Osteocyte (in vitro differentiated cells): Measurements from ENCODE around the gene KRTAP10-5. TPM values are rescaled to one million over a fixed set of nuclear protein-coding genes. Genes with fewer than 3 reads are reported as not detected.

Source experiments
- DNase-seq: peaks from one replicate; pipeline ENCODE4 v3.0.0; 2021; ENCODE audit warnings: mixed read lengths; ENCODE audit not compliant: unreplicated experiment; ENCODE audit errors: extremely low spot score
- H3K27ac Mint-ChIP-seq: one replicate; pipeline ENCODE4 v1.8.0; 2021; ENCODE audit warnings: mild to moderate bottlenecking, mixed read lengths; ENCODE audit not compliant: unreplicated experiment
- H3K27me3 Mint-ChIP-seq: one replicate; pipeline ENCODE4 v1.8.0; 2021; ENCODE audit warnings: mixed read lengths; ENCODE audit not compliant: unreplicated experiment
- H3K36me3 Mint-ChIP-seq: one replicate; pipeline ENCODE4 v1.8.0; 2021; ENCODE audit warnings: mixed read lengths; ENCODE audit not compliant: unreplicated experiment
- H3K4me1 Mint-ChIP-seq: one replicate; pipeline ENCODE4 v1.8.0; 2021; ENCODE audit warnings: mixed read lengths; ENCODE audit not compliant: unreplicated experiment
- H3K4me3 Mint-ChIP-seq: one replicate; pipeline ENCODE4 v1.8.0; 2021; ENCODE audit warnings: mild to moderate bottlenecking, moderate library complexity, mixed read lengths; ENCODE audit not compliant: unreplicated experiment
- H3K9me3 Mint-ChIP-seq: one replicate; pipeline ENCODE4 v1.8.0; 2021; ENCODE audit warnings: mixed read lengths; ENCODE audit not compliant: unreplicated experiment
- CTCF ChIP-seq: fragments of 200-600 bp; sonication (generic); IDR thresholded peaks from 2 replicates; pipeline ENCODE4 v1.5.0; 2021; ENCODE audit warnings: antibody characterized with exemption, mild to moderate bottlenecking, moderate library complexity
- total RNA-seq: library from RNA; stranded (reverse); gene quantifications from 2 replicates; pipeline ENCODE4 v1.2.1, GENCODE V29; 2021

The KRTAP10-5 gene
- total RNA-seq, 1 donor from 2014 or later = not detected

DNA sequence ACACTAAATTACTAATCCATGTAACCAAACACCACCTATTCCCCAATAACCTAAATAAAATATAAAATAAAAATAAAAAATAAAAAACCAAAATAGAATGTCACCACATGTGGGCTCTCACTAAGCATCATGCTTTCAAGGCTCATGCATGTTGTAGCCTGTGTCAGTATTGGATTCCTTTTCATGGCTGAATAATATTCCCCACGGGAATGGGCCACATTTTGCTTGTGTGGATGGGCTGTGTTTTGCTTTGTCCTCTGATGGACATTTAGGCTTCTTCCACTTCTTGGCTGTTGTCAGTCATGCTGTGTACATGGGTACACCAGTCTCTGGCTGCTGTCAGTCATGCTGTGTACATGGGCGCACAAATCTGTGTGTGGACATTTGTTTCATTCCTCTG is 8.7 kb upstream of the KRTAP10-5 start:
- peaks cover 3% of the 10 kb centered on the region for H3K4me1 Mint-ChIP-seq
- H3K27me3 Mint-ChIP-seq = peaks cover 35% of the 10 kb centered on the region
- TF ChIP-seq CTCF = no peak
- H3K36me3 Mint-ChIP-seq = no peaks in the 10 kb centered on the region
- no peak for DNase-seq
- H3K27ac Mint-ChIP-seq = no peak overlapping the region
- no peaks in the 10 kb centered on the region for H3K9me3 Mint-ChIP-seq
- no peak overlapping the region for H3K4me3 Mint-ChIP-seq

GRCh38 chr21:44585892-44586291 is 5.5 kb upstream of the KRTAP10-5 start:
- H3K9me3 Mint-ChIP-seq = peaks cover 9% of the 10 kb centered on the region
- H3K27me3 Mint-ChIP-seq = peaks cover 33% of the 10 kb centered on the region
- peak; percentile 62 for DNase-seq
- H3K27ac Mint-ChIP-seq = no peak overlapping the region
- TF ChIP-seq CTCF = no peak
- H3K4me1 Mint-ChIP-seq = peaks cover 3% of the 10 kb centered on the region
- no peaks in the 10 kb centered on the region for H3K36me3 Mint-ChIP-seq
- no peak overlapping the region for H3K4me3 Mint-ChIP-seq

DNA sequence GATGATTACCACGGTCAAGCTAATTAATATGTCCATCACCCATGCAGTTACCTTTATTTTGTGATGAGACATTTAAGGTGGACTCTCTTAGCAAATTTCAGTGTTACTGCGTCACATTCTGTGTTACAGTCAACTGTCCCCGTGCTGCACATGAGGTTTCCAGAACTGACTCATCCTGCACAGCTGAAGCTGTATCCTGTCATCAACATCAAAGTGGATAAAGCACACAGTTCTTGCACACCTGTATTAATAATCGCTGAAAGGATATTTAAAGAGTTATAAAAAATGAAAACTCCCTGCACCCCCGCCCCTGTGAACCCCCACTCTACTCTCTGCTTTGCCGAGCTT is 3.4 kb upstream of the KRTAP10-5 start:
- peaks cover 3% of the 10 kb centered on the region for H3K4me1 Mint-ChIP-seq
- no peak overlapping the region for H3K4me3 Mint-ChIP-seq
- DNase-seq = no peak
- peaks cover 10% of the 10 kb centered on the region for H3K9me3 Mint-ChIP-seq
- H3K36me3 Mint-ChIP-seq = no peaks in the 10 kb centered on the region
- TF ChIP-seq CTCF = no peak
- H3K27ac Mint-ChIP-seq = no peak overlapping the region
- peaks cover 33% of the 10 kb centered on the region for H3K27me3 Mint-ChIP-seq

DNA sequence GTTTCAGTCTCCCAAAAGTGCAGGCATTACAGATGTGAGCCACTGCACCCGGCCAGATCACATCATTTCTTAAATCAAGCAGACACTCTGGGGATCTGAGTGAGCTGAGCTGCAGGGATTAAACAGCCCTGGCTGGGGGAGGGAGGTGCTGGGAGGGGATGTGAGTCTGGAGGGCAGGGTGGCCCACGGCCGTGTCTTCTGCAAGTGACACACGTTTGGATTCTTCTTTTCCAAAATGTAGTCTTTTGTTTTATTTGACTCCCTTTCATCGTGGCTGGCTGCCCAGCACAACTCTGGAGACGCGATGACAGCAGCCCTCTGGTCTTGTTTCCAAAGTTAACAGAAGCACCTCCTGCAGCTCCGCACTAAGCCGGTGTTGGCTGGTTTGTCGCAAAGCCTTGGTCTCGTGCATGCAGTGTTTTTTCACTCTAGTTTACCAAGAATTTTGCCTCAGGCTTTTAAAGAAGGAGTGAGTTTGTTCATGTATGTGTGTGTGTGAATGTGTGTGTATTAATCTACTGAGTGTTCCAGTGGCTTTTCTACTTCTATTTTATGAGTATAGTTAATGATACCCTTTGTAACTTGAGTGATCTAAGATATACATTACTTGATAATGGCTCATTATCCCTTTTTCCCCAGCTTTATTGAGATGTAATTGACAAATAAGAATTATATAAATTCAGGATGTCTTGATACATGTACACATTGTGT is 2.8 kb upstream of the KRTAP10-5 start:
- Mint-ChIP-seq H3K27me3 (peaks cover 33% of the 10 kb centered on the region), H3K27ac (no peak overlapping the region), H3K4me1 (peaks cover 3% of the 10 kb centered on the region), H3K4me3 (no peak overlapping the region), H3K36me3 (no peaks in the 10 kb centered on the region), H3K9me3 (peaks cover 11% of the 10 kb centered on the region)
- peak; percentile 79 for DNase-seq
- no peak for TF ChIP-seq CTCF

GRCh38 chr21:44582055-44582454 is 1.7 kb upstream of the KRTAP10-5 start:
- Mint-ChIP-seq H3K4me1 (peaks cover 3% of the 10 kb centered on the region), H3K27ac (no peak overlapping the region), H3K36me3 (no peaks in the 10 kb centered on the region), H3K27me3 (peaks cover 26% of the 10 kb centered on the region), H3K4me3 (no peak overlapping the region), H3K9me3 (peaks cover 20% of the 10 kb centered on the region)
- TF ChIP-seq CTCF = no peak
- DNase-seq = peak; percentile 67
